Trophoblast cell (in vitro differentiated cells and primary cell): ENCODE measurements around the gene CDC42EP2.

Source experiments
- DNase-seq, 2 donors: peaks; one replicate each; pipeline ENCODE4 v3.0.0-alpha.2; 2016
- H2AFZ ChIP-seq: 2 replicates; pipeline ENCODE4 v1.6.1; 2013; ENCODE audit warnings: low read length, moderate library complexity, mild to moderate bottlenecking; ENCODE audit not compliant: insufficient read depth, poor library complexity
- H2AK5ac ChIP-seq: 2 replicates; pipeline ENCODE4 v1.6.1; 2013; ENCODE audit warnings: mild to moderate bottlenecking, low read length
- H2BK120ac ChIP-seq: 2 replicates; pipeline ENCODE4 v1.6.1; 2013; ENCODE audit warnings: low read length, mild to moderate bottlenecking, moderate library complexity; ENCODE audit not compliant: insufficient read depth, poor library complexity
- H2BK12ac ChIP-seq: 2 replicates; pipeline ENCODE4 v1.6.1; 2013; ENCODE audit warnings: mild to moderate bottlenecking, low read length, moderate library complexity
- H2BK5ac ChIP-seq: 2 replicates; pipeline ENCODE4 v1.6.1; 2013; ENCODE audit warnings: low read length, low read depth, moderate library complexity, mild to moderate bottlenecking; ENCODE audit not compliant: poor library complexity
- H3K14ac ChIP-seq: 2 replicates; pipeline ENCODE4 v1.6.1; 2013; ENCODE audit warnings: mild to moderate bottlenecking, low read length
- H3K18ac ChIP-seq: 2 replicates; pipeline ENCODE4 v1.6.1; 2013; ENCODE audit warnings: mild to moderate bottlenecking, low read length
- H3K23ac ChIP-seq: 2 replicates; pipeline ENCODE4 v1.6.1; 2013; ENCODE audit warnings: low read length
- H3K27ac ChIP-seq: 2 replicates; pipeline ENCODE4 v1.5.1; 2013; ENCODE audit warnings: low read depth, mild to moderate bottlenecking, inconsistent platforms, low read length, moderate library complexity
- H3K27me3 ChIP-seq: 2 replicates; pipeline ENCODE4 v1.6.1; 2013; ENCODE audit warnings: inconsistent platforms, mild to moderate bottlenecking, low read length, moderate library complexity; ENCODE audit not compliant: insufficient read depth
- H3K36me3 ChIP-seq, 2 experiments: 1 replicate in 1 of 2; 2 replicates in 1 of 2; pipeline ENCODE4 v1.6.1; 2013; ENCODE audit warnings: low read length in 2 of 2, mild to moderate bottlenecking in 2 of 2, moderate library complexity in 1 of 2; ENCODE audit not compliant: insufficient read depth in 2 of 2, control insufficient read depth in 1 of 2
- H3K4ac ChIP-seq: 2 replicates; pipeline ENCODE4 v1.6.1; 2013; ENCODE audit warnings: low read depth, mild to moderate bottlenecking, low read length, moderate library complexity
- H3K4me1 ChIP-seq, 2 experiments: 1 replicate in 1 of 2; 2 replicates in 1 of 2; pipeline ENCODE4 v1.6.1; 2013; ENCODE audit warnings: low read length in 2 of 2, mild to moderate bottlenecking in 2 of 2, moderate library complexity in 1 of 2; ENCODE audit not compliant: insufficient read depth in 2 of 2, control insufficient read depth in 1 of 2
- H3K4me2 ChIP-seq: 2 replicates; pipeline ENCODE4 v1.6.1; 2013; ENCODE audit warnings: inconsistent platforms, mild to moderate bottlenecking, low read length, moderate library complexity
- H3K4me3 ChIP-seq: 2 replicates; pipeline ENCODE4 v1.5.1; 2013; ENCODE audit warnings: mild to moderate bottlenecking, low read depth, low read length, inconsistent platforms
- H3K79me1 ChIP-seq: one replicate; pipeline ENCODE4 v1.6.1; 2013; ENCODE audit warnings: low read length
- H3K79me2 ChIP-seq: 2 replicates; pipeline ENCODE4 v1.6.1; 2013; ENCODE audit warnings: low read length, mild to moderate bottlenecking; ENCODE audit not compliant: control insufficient read depth, insufficient read depth, poor library complexity
- H3K9ac ChIP-seq: 2 replicates; pipeline ENCODE4 v1.6.1; 2013; ENCODE audit warnings: mild to moderate bottlenecking, low read length
- H3K9me3 ChIP-seq: 2 replicates; pipeline ENCODE4 v1.6.1; 2013; ENCODE audit warnings: low read depth, mild to moderate bottlenecking, control low read depth, inconsistent platforms, low read length; ENCODE audit not compliant: insufficient read depth
- H4K12ac ChIP-seq: 2 replicates; pipeline ENCODE4 v1.6.1; 2013; ENCODE audit warnings: low read depth, mild to moderate bottlenecking, low read length, moderate library complexity
- H4K8ac ChIP-seq: 2 replicates; pipeline ENCODE4 v1.6.1; 2013; ENCODE audit warnings: low read depth, mild to moderate bottlenecking, low read length, moderate library complexity
- H4K91ac ChIP-seq: one replicate; pipeline ENCODE4 v1.6.1; 2013; ENCODE audit warnings: low read depth, mild to moderate bottlenecking, low read length, moderate library complexity
- WGBS: extraction: QIAGEN DNeasy Blood & Tissue Kit; methylation state at CpG from one replicate; pipeline ENCODE4 v1.1.7; 2013; ENCODE audit warnings: missing lambda C conversion rate; ENCODE audit not compliant: insufficient read length, insufficient coverage; ENCODE audit errors: extremely low coverage; 5-methylcytosine and 5-hydroxymethylcytosine counted together

Gene CDC42EP2

DNA sequence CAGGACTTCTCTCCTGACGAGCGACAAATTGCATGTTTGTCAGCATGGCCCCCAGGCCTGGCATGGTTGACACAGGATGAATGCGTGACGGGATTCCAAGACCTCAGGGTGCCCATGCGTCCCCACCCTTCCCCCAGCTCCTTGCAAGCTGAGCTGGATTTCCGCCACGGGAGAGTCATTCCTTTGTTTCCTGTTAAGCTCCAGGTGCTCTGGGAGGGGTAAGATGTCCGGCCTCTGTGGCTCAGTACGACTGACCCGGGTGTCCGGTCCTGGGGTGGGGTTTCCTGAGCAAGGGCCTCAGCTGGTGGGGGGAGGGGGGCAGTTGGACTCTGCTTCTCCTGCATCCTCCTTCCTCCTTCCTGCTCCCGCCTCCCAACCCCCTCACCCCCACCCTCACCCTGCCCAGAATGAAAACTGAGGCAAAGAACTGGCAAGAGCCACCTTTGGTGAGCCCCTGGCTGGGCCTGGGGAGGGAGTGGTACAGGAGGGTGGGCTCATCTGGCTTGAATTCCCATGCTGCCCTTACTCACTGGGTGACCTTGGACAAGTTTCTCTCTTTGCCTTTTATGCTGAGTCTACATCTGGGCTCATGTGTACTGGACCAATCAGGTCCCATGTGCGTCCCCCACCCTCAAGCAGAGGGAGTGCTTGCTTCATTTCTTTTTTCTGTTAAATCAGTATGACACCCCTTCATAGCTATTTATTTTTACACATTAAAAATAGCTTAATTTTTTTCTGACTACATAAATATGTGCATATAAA, 2.5 kb downstream of the CDC42EP2 start:
- H3K79me1 ChIP-seq, result peaks cover 6% of the 10 kb centered on the region
- H3K14ac ChIP-seq, result no peak overlapping the region
- peak in 1 of 2 donors; percentile 28 for DNase-seq
- H4K8ac ChIP-seq, result peak overlapping the region; percentile 73
- no peak overlapping the region for H3K27ac ChIP-seq
- H3K18ac ChIP-seq, result no peak overlapping the region
- H2AFZ ChIP-seq, result no peak overlapping the region
- no peaks in the 10 kb centered on the region for H3K9me3 ChIP-seq
- H3K4me1 ChIP-seq, result peaks cover 12 to 14% of the 10 kb centered on the region in 2 experiments
- peak overlapping the region; percentile 94 for H3K4me2 ChIP-seq
- WGBS, result no CpG with 5 or more reads among the region's 13 CpGs
- peak overlapping the region; percentile 40 for H2AK5ac ChIP-seq
- no peak overlapping the region for H3K23ac ChIP-seq
- peak overlapping the region; percentile 40 for H4K91ac ChIP-seq
- H3K4ac ChIP-seq, result peak overlapping the region; percentile 17
- H3K9ac ChIP-seq, result no peak overlapping the region
- peak overlapping the region; percentile 39 for H4K12ac ChIP-seq
- H2BK120ac ChIP-seq, result no peak overlapping the region
- H2BK5ac ChIP-seq, result no peak overlapping the region
- no peaks in the 10 kb centered on the region for H3K27me3 ChIP-seq
- no peaks in the 10 kb centered on the region for H3K79me2 ChIP-seq
- H3K4me3 ChIP-seq, result no peak overlapping the region
- no peak overlapping the region for H2BK12ac ChIP-seq
- H3K36me3 ChIP-seq, result peaks cover 19% of the 10 kb centered on the region in 2 experiments

DNA sequence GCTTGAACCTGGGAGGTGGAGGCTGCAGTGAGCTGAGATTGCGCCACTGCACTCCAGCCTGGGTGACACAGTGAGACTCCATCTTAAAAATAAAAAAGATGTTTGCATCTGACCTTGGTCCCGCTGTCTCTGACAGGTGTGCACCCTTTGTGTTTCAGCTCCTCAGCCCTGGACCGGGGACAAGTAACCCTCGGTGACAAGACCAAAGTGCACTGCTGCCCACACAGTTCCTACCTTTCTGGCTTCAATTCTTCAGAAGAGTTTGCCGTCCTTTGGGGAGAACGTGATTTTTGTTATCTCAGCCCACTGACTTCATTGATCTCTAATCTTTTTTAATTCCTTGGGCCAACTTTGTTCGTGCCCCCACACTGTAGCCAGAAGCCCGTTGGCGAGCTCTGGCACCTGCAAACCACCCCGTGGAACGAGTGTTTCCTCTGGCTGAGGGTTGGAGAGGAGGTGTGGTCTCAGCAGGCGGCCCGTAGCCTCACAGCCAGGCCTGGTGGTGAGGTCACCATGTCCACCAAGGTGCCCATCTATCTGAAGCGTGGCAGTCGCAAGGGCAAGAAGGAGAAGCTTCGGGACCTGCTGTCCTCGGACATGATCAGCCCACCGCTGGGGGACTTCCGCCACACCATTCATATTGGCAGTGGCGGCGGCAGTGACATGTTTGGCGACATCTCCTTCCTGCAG, 5.9 kb downstream of the CDC42EP2 start:
- Histone ChIP-seq H3K23ac (no peak overlapping the region), H3K4me1 (peaks cover 12% of the 10 kb centered on the region in 2 experiments), H3K36me3 (peaks cover 21 to 24% of the 10 kb centered on the region in 2 experiments), H3K27me3 (no peaks in the 10 kb centered on the region), H3K14ac (no peak overlapping the region), H2AFZ (no peak overlapping the region), H3K4ac (no peak overlapping the region), H4K12ac (no peak overlapping the region), H3K4me3 (no peak overlapping the region), H4K91ac (no peak overlapping the region), H2BK120ac (no peak overlapping the region), H2BK12ac (no peak overlapping the region), H3K9me3 (no peaks in the 10 kb centered on the region), H3K27ac (no peak overlapping the region), H3K18ac (no peak overlapping the region), H4K8ac (no peak overlapping the region), H3K79me1 (no peaks in the 10 kb centered on the region), H3K79me2 (no peaks in the 10 kb centered on the region), H3K4me2 (no peak overlapping the region), H2AK5ac (no peak overlapping the region), H3K9ac (no peak overlapping the region), H2BK5ac (no peak overlapping the region)
- WGBS, result no CpG with 5 or more reads among the region's 22 CpGs
- no peak for DNase-seq

DNA sequence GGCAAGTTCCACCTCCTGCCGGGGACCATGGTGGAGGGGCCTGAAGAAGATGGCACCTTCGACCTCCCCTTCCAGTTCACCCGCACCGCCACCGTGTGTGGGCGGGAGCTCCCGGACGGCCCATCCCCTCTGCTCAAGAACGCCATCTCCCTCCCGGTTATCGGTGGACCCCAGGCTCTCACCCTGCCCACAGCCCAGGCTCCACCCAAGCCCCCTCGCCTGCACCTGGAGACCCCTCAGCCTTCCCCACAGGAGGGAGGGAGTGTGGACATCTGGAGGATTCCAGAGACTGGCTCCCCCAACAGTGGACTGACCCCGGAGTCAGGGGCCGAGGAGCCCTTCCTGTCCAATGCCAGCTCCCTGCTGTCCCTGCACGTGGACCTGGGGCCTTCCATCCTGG, 6.4 kb downstream of the CDC42EP2 start:
- no peak overlapping the region for H2BK12ac ChIP-seq
- H3K4me2 ChIP-seq, result no peak overlapping the region
- H2AFZ ChIP-seq, result no peak overlapping the region
- no peak overlapping the region for H3K14ac ChIP-seq
- no peaks in the 10 kb centered on the region for H3K79me1 ChIP-seq
- H3K4ac ChIP-seq, result no peak overlapping the region
- no peak overlapping the region for H3K23ac ChIP-seq
- no peaks in the 10 kb centered on the region for H3K79me2 ChIP-seq
- H3K4me3 ChIP-seq, result no peak overlapping the region
- no peaks in the 10 kb centered on the region for H3K27me3 ChIP-seq
- H3K27ac ChIP-seq, result no peak overlapping the region
- no peaks in the 10 kb centered on the region for H3K9me3 ChIP-seq
- H3K9ac ChIP-seq, result no peak overlapping the region
- no peak overlapping the region for H2BK5ac ChIP-seq
- peaks cover 21 to 24% of the 10 kb centered on the region in 2 experiments for H3K36me3 ChIP-seq
- no CpG with 5 or more reads among the region's 15 CpGs for WGBS
- DNase-seq, result no peak
- H4K91ac ChIP-seq, result no peak overlapping the region
- H2AK5ac ChIP-seq, result no peak overlapping the region
- H4K12ac ChIP-seq, result no peak overlapping the region
- no peak overlapping the region for H3K18ac ChIP-seq
- H2BK120ac ChIP-seq, result no peak overlapping the region
- H3K4me1 ChIP-seq, result peaks cover 8 to 10% of the 10 kb centered on the region in 2 experiments
- H4K8ac ChIP-seq, result no peak overlapping the region

DNA sequence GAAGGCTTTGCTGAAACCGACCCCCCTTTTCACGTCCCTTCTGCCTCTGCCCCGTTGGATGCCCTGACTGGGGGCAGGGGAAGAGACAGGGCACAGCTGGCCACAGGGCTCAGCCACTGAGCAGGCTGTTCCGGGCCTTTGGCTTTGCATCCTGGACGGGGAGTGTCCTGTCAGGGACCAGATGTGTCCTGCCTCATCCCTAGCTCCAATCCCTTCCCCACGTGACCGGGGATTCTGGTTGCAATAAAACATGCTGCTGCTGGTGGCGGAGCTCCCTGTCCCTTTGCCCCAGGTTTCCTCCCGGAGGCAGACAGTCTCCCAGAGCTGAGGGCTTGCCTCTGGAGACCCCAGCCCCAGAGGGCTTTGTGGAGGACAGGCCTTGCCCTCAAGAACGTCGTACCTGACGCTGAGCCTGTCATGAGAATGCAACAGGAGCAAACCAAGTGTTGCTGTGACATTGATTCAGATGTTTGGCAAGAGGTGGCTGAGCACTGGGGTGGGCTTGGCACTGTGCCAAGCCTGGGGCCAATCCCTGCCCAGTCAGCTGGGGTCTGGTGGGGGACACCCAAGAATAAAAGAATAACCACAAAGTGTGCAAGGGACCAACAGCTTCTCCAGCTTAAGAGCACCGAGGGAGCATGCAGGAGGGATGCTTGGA, 7.3 kb downstream of the CDC42EP2 start:
- no peak overlapping the region for H2BK12ac ChIP-seq
- no peak overlapping the region for H4K12ac ChIP-seq
- peaks cover under 1% of the 10 kb centered on the region in 2 experiments for H3K4me1 ChIP-seq
- no peaks in the 10 kb centered on the region for H3K27me3 ChIP-seq
- H2AFZ ChIP-seq, result no peak overlapping the region
- H3K14ac ChIP-seq, result no peak overlapping the region
- H2BK5ac ChIP-seq, result no peak overlapping the region
- peaks cover 21 to 24% of the 10 kb centered on the region in 2 experiments for H3K36me3 ChIP-seq
- H3K4me2 ChIP-seq, result no peak overlapping the region
- no peak overlapping the region for H2AK5ac ChIP-seq
- H3K4me3 ChIP-seq, result no peak overlapping the region
- no CpG with 5 or more reads among the region's 13 CpGs for WGBS
- H3K9ac ChIP-seq, result no peak overlapping the region
- H3K79me2 ChIP-seq, result no peaks in the 10 kb centered on the region
- H3K4ac ChIP-seq, result no peak overlapping the region
- H4K8ac ChIP-seq, result no peak overlapping the region
- no peak overlapping the region for H3K23ac ChIP-seq
- no peak overlapping the region for H4K91ac ChIP-seq
- H3K79me1 ChIP-seq, result no peaks in the 10 kb centered on the region
- H3K9me3 ChIP-seq, result no peaks in the 10 kb centered on the region
- no peak overlapping the region for H3K27ac ChIP-seq
- DNase-seq, result no peak
- H3K18ac ChIP-seq, result no peak overlapping the region
- H2BK120ac ChIP-seq, result no peak overlapping the region
